KMS-11 (cell line): ENCODE data around the gene POLA1.

Experiments
- H2AFZ ChIP-seq: fragments of 200-600 bp; sonication (generic); 2 replicates; pipeline ENCODE4 v1.6.1; 2016; ENCODE audit warnings: antibody characterized with exemption, mixed run types, low read depth
- H3K27ac ChIP-seq: fragments of 200-600 bp; sonication (generic); 2 replicates; pipeline ENCODE4 v1.6.1; 2016; ENCODE audit warnings: mild to moderate bottlenecking, mixed run types
- H3K27me3 ChIP-seq: fragments of 200-600 bp; sonication (generic); 2 replicates; pipeline ENCODE4 v1.6.1; 2017; ENCODE audit warnings: mild to moderate bottlenecking, low read depth, mixed run types, moderate library complexity; ENCODE audit not compliant: insufficient read depth
- H3K36me3 ChIP-seq: fragments of 200-600 bp; sonication (generic); 2 replicates; pipeline ENCODE4 v1.6.1; 2017; ENCODE audit warnings: mild to moderate bottlenecking, mixed run types; ENCODE audit not compliant: insufficient read depth
- H3K4me1 ChIP-seq: fragments of 200-600 bp; sonication (generic); 2 replicates; pipeline ENCODE4 v1.6.1; 2016; ENCODE audit warnings: mild to moderate bottlenecking, low read depth, mixed run types; ENCODE audit not compliant: poor library complexity, severe bottlenecking
- H3K4me2 ChIP-seq: fragments of 200-600 bp; sonication (generic); 2 replicates; pipeline ENCODE4 v1.7.0; 2016; ENCODE audit warnings: mild to moderate bottlenecking, mixed run types
- H3K4me3 ChIP-seq: fragments of 200-600 bp; sonication (generic); IDR thresholded peaks from 2 replicates; pipeline ENCODE4 v1.6.1; 2017; ENCODE audit warnings: low read depth, low read length, mixed read lengths; ENCODE audit not compliant: insufficient read depth
- H3K79me2 ChIP-seq: fragments of 200-600 bp; sonication (generic); 2 replicates; pipeline ENCODE4 v1.6.1; 2016; ENCODE audit warnings: low read depth, mixed run types; ENCODE audit not compliant: insufficient read depth
- H3K9ac ChIP-seq: fragments of 200-600 bp; sonication (generic); 2 replicates; pipeline ENCODE4 v1.6.1; 2016; ENCODE audit warnings: mild to moderate bottlenecking, mixed run types
- H4K20me1 ChIP-seq: fragments of 200-600 bp; sonication (generic); 2 replicates; pipeline ENCODE4 v1.6.1; 2016; ENCODE audit warnings: mild to moderate bottlenecking, mixed run types; ENCODE audit not compliant: insufficient read depth
- TF ChIP-seq, protein P1 (sequence below): fragments of 200-600 bp; sonication (generic); conservative IDR thresholded peaks from 2 replicates; pipeline ENCODE4 v1.6.1; 2017; ENCODE audit warnings: low read depth, mild to moderate bottlenecking, antibody characterized with exemption, low read length, moderate library complexity, mixed read lengths

Gene POLA1

DNA sequence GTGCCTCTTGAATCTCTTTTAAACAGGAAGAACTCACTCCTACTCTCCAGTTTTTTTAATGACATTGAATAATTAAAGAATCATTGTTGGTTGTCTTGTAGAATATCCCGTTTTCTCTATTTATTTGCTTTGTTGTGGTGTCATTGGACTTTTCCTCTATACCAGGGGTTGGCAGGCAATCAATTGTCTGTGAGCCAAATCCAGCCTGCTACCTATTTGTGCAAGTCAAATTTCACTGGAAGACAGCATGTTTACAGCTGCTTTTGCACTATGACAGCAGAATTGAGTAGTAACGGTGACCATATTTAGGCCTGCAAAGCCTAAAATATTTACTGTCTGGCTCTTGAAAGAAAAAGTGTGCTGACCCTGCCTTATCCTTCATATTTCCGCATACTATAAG, 34.8 kb downstream of the POLA1 start:
- Histone ChIP-seq H3K4me1 (no peaks in the 10 kb centered on the region), H4K20me1 (no peaks in the 10 kb centered on the region), H3K4me3 (no peak overlapping the region), H3K27me3 (no peaks in the 10 kb centered on the region), H3K4me2 (no peak overlapping the region), H3K79me2 (no peaks in the 10 kb centered on the region), H3K27ac (no peak overlapping the region), H3K36me3 (0 out of 2 replicates have a peak, but pooled peaks cover 3% of the 10 kb centered on the region), H3K9ac (no peak overlapping the region), H2AFZ (no peak overlapping the region)
- TF ChIP-seq, protein P1, sequence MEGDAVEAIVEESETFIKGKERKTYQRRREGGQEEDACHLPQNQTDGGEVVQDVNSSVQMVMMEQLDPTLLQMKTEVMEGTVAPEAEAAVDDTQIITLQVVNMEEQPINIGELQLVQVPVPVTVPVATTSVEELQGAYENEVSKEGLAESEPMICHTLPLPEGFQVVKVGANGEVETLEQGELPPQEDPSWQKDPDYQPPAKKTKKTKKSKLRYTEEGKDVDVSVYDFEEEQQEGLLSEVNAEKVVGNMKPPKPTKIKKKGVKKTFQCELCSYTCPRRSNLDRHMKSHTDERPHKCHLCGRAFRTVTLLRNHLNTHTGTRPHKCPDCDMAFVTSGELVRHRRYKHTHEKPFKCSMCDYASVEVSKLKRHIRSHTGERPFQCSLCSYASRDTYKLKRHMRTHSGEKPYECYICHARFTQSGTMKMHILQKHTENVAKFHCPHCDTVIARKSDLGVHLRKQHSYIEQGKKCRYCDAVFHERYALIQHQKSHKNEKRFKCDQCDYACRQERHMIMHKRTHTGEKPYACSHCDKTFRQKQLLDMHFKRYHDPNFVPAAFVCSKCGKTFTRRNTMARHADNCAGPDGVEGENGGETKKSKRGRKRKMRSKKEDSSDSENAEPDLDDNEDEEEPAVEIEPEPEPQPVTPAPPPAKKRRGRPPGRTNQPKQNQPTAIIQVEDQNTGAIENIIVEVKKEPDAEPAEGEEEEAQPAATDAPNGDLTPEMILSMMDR, result no peak

DNA sequence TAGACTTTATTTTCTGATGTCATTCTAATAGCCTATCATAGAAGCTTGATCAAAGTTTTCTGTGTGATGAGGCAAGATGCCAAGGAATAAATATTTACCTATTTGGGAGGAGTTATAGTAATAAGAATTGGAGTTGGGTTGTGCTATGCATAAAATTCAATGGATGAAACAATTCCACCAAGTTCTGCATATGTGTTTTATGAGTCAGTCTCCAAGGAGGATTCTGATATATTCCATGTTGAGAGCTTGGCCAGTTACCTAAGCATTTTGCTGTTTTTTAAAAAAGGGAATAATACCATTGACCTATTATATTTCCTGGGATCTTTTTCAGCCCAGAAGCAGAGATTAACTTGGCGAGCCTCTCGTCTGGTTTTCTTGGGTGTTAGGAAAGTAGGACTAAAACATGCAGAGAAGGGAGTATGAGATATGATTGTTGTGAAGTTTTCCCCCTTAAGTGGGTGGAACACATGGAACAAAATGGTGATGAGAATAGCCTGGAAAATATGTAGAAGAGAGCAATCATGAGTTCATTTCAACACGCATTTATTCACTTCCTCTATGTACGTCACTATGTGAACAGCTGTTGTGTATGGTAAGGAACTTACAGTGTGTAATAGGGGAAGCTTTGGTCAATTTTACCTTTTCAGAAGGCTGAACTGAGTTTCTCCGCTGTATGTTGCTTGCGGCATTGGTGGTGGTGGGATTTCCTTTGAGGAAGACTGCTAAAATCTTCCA, 39.2 kb downstream of the POLA1 start:
- H3K27me3 ChIP-seq, result no peaks in the 10 kb centered on the region
- H3K9ac ChIP-seq, result no peak overlapping the region
- no peaks in the 10 kb centered on the region for H3K4me1 ChIP-seq
- no peak overlapping the region for H3K4me2 ChIP-seq
- no peak overlapping the region for H2AFZ ChIP-seq
- TF ChIP-seq, protein P1, result no peak
- H3K36me3 ChIP-seq, result no peaks in the 10 kb centered on the region
- no peaks in the 10 kb centered on the region for H4K20me1 ChIP-seq
- H3K79me2 ChIP-seq, result no peaks in the 10 kb centered on the region
- H3K27ac ChIP-seq, result no peak overlapping the region
- H3K4me3 ChIP-seq, result no peak overlapping the region

DNA sequence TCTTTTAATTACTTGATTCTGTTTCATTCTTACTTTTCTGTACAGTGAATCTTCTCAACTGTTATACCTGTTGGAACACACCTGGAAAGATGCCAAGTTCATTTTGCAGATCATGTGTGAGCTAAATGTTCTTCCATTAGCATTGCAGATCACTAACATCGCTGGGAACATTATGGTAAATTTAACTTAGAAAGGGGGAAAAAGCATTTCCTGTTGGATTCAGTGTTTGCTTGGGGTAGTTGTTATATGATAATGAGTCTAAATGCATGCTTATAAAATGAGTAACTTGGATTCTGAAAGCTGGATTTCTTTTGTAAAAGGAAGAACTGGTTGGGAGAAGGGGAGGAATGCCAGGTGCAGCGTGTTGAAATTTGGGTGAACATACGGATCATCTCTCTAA, 47.6 kb downstream of the POLA1 start:
- TF ChIP-seq, protein P1, result no peak
- Histone ChIP-seq H3K27me3 (no peaks in the 10 kb centered on the region), H3K36me3 (no peaks in the 10 kb centered on the region; the same call in 1 of the 2 replicates), H3K27ac (no peak overlapping the region), H4K20me1 (no peaks in the 10 kb centered on the region), H3K4me1 (no peaks in the 10 kb centered on the region), H3K9ac (no peak overlapping the region), H3K4me3 (no peak overlapping the region), H3K4me2 (no peak overlapping the region), H2AFZ (no peak overlapping the region), H3K79me2 (no peaks in the 10 kb centered on the region)

DNA sequence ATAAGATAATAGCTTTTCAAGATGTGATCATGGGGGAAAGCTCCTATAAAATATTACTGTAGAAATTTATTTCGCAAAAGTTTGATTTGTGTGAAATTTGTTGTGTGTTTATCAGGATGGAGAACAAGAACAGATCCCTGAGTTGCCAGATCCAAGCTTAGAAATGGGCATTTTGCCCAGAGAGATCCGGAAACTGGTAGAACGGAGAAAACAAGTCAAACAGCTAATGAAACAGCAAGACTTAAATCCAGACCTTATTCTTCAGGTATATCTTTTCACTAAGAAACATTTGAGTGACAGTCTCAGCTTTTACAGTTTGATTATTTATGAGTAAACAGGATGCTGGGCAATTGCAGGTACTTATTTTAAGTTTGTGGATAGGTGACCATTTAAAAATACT, 54.5 kb downstream of the POLA1 start:
- Histone ChIP-seq H3K4me3 (no peak overlapping the region), H3K27ac (no peak overlapping the region), H4K20me1 (no peaks in the 10 kb centered on the region), H3K79me2 (no peaks in the 10 kb centered on the region), H3K9ac (no peak overlapping the region), H3K27me3 (no peaks in the 10 kb centered on the region), H3K4me1 (no peaks in the 10 kb centered on the region), H3K36me3 (no peaks in the 10 kb centered on the region), H3K4me2 (no peak overlapping the region), H2AFZ (no peak overlapping the region)
- TF ChIP-seq, protein P1, result no peak
